ENCODE data around the gene CNKSR3. TPM values are rescaled to one million over a fixed set of nuclear protein-coding genes. Genes with fewer than 3 reads are reported as not detected.

CNKSR3 gene
- total RNA-seq, 1 experiment from 2014 or later = 12.1 TPM

DNA sequence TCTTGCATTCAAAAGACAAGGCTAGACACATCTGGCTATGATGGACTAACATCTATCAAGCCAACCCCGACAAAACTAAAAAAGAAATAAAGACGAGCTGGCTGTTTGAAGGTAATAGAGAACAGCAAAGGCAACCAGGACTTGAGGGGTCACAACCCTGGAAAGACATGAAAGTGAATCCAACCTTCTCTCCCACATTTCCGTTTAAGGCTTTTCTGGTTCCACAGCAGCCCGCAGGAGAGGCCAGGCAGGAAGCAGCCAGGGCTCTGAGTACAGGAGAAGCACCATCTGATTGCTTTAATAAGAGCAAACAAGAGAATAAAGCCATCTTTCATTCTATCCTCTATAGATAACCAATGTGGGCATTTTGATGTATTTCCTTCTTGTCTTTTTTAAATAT is 14.3 kb downstream of the CNKSR3 start:
- Histone ChIP-seq H3K36me3 (peaks cover 3% of the 10 kb centered on the region; the same call in 1 of the 2 replicates), H3K9me3 (no peaks in the 10 kb centered on the region), H3K27me3 (no peaks in the 10 kb centered on the region), H3K4me3 (no peak overlapping the region)
- no peak for DNase-seq

DNA sequence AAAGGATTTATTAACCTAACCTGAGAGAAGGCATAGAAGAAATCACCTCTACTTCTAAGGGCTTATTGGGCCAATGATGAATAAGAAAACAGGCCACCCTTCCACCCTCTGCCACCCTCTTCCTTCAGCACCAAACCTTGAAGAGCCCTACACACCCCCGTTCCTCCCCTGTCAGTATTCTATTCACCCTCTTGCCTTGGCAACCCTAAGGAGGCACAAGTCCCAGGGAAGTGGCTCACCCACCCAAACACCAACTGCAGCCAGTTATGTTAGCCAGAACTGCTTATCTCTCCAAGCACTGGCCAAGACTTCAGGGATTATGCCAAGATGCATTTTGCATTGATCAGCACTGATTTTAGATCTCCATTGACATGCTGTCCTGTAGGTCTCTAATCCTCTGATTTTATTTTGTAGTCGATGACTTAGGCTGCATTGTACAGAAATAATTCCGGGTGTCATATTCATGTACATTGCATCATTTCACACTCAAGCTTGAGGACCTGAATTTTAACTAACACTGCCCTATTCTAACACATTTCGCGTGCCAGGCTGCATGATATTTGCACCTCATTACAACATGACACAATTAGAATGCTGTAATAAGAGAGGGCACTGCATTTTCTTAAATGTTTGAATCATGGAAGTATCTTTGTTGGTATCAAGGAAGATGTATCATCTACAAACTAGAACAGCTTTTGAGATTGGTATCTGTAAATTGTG is 15.7 kb downstream of the CNKSR3 start:
- peak; percentile 50 for DNase-seq
- Histone ChIP-seq H3K4me3 (no peak overlapping the region), H3K36me3 (peaks cover 3% of the 10 kb centered on the region; the same call in 1 of the 2 replicates), H3K9me3 (no peaks in the 10 kb centered on the region), H3K27me3 (no peaks in the 10 kb centered on the region)

- H3K4me3 ChIP-seq = no peak overlapping the region
- H3K27me3 ChIP-seq = no peaks in the 10 kb centered on the region
- H3K36me3 ChIP-seq = no peaks in the 10 kb centered on the region
- H3K9me3 ChIP-seq = no peaks in the 10 kb centered on the region
- DNase-seq = no peak
These were observed 18.7 kb downstream of the CNKSR3 start for GRCh38 chr6:154491567-154492470.

- Histone ChIP-seq H3K36me3 (no peaks in the 10 kb centered on the region), H3K4me3 (no peak overlapping the region), H3K9me3 (no peaks in the 10 kb centered on the region), H3K27me3 (no peaks in the 10 kb centered on the region)
- DNase-seq = no peak
These were observed 20.7 kb downstream of the CNKSR3 start for GRCh38 chr6:154489822-154490221.

DNA sequence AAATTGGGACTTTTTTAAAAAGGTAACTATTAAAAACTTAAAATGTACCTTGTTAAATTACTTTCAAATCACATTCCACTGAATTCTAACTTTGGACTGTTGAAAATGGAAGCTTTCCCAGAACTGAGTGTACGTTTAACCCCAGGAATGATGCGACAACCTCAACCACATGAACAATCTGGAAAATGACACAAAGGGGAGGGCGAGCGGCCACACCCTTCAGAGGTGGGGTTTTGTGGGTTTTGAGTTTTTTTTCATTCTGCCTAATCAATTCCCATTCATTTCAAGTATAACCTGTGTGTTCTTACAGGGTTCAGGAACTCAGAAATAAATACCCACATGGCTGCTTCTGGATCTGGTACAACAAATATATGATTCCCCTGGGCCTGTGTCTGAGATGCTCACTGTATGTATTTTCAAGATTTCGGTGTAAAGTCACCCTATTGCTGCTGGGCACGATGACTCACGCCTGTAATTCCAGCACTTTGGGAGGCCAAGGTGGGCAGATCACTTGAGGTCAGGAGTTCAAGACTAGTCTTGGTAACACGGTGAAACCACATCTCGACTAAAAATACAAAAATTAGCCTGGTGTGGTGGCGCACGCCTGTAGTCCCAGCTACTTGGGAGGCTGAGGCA is 21.6 kb downstream of the CNKSR3 start:
- Histone ChIP-seq H3K9me3 (no peaks in the 10 kb centered on the region), H3K27me3 (no peaks in the 10 kb centered on the region), H3K4me3 (no peak overlapping the region), H3K36me3 (no peaks in the 10 kb centered on the region)
- DNase-seq = peak; percentile 42

DNA sequence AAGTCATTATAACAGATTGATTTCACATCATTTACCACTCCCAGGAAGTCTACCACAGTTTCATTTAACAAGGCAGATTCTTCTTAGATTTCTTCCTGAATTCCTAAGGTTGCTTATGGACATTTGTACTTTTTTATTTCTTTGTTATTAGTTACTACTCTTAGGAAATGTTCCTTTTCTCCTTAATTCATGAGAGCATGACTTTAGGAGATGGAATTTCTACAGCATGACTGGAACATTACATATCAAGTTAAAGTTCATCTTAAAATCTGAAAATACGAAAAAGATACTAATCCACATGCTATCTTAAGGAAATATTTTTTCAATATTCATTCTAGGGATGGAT is 22.3 kb downstream of the CNKSR3 start:
- Histone ChIP-seq H3K4me3 (no peak overlapping the region), H3K9me3 (no peaks in the 10 kb centered on the region), H3K36me3 (no peaks in the 10 kb centered on the region), H3K27me3 (no peaks in the 10 kb centered on the region)
- DNase-seq = no peak

GRCh38 chr6:154487367-154488247 is 22.9 kb downstream of the CNKSR3 start:
- H3K9me3 ChIP-seq = no peaks in the 10 kb centered on the region
- H3K4me3 ChIP-seq = no peak overlapping the region
- H3K27me3 ChIP-seq = no peaks in the 10 kb centered on the region
- H3K36me3 ChIP-seq = no peaks in the 10 kb centered on the region
- peak; percentile 39 for DNase-seq

DNA sequence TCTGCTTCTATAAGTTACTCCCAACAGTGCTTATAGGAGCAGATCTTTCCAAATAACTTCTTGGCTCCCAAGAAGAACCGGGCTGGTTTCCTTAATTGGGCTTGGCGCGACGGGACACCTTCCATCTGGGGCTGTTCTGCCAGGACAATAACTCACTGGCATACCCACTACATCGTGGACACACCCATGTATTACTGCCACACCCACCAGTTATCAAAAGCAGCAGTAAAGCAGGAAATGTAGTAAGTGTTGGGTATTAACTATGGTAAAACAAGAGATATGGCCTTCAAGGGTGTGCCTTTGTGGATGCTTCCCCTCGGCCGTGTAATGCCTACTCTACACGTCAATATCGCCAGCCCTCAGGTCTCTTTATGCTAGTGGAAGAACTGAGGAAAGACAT is 24.7 kb downstream of the CNKSR3 start:
- no peaks in the 10 kb centered on the region for H3K9me3 ChIP-seq
- H3K4me3 ChIP-seq = no peak overlapping the region
- DNase-seq = peak; percentile 50
- H3K27me3 ChIP-seq = no peaks in the 10 kb centered on the region
- H3K36me3 ChIP-seq = no peaks in the 10 kb centered on the region

DNA sequence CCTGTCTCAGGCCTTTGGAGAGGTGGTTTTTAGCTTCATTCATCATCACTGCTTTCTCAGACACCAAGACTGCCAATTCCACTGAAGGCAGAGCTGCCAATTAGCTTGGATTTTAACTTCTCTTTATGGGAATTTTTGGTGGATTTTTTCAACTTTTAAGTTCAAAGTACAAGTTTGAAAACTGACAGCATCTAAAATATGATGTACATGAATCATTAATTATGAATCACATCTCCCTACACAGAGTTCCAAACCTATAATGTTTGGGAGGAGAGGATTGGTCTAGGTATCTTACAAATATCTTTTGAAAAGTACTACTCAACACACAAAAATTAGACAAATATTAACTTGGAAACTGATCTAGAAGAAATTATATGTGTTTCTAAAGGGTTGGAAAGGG is 25.5 kb downstream of the CNKSR3 start:
- no peak for DNase-seq
- Histone ChIP-seq H3K4me3 (no peak overlapping the region), H3K27me3 (no peaks in the 10 kb centered on the region), H3K9me3 (no peaks in the 10 kb centered on the region), H3K36me3 (no peaks in the 10 kb centered on the region)

GRCh38 chr6:154482858-154483257 is 27.6 kb downstream of the CNKSR3 start:
- H3K4me3 ChIP-seq = no peak overlapping the region
- DNase-seq = no peak

GRCh38 chr6:154481521-154482013 is 28.9 kb downstream of the CNKSR3 start:
- no peaks in the 10 kb centered on the region for H3K27me3 ChIP-seq
- H3K9me3 ChIP-seq = no peaks in the 10 kb centered on the region
- H3K4me3 ChIP-seq = no peak overlapping the region
- peaks cover 3% of the 10 kb centered on the region; the same call in 1 of the 2 replicates for H3K36me3 ChIP-seq
- DNase-seq = no peak

More at GRCh38 chr6:154482858-154483257, 27.6 kb downstream of the CNKSR3 start:
- H3K9me3 ChIP-seq = no peaks in the 10 kb centered on the region
- H3K27me3 ChIP-seq = no peaks in the 10 kb centered on the region
- no peaks in the 10 kb centered on the region for H3K36me3 ChIP-seq

DNA sequence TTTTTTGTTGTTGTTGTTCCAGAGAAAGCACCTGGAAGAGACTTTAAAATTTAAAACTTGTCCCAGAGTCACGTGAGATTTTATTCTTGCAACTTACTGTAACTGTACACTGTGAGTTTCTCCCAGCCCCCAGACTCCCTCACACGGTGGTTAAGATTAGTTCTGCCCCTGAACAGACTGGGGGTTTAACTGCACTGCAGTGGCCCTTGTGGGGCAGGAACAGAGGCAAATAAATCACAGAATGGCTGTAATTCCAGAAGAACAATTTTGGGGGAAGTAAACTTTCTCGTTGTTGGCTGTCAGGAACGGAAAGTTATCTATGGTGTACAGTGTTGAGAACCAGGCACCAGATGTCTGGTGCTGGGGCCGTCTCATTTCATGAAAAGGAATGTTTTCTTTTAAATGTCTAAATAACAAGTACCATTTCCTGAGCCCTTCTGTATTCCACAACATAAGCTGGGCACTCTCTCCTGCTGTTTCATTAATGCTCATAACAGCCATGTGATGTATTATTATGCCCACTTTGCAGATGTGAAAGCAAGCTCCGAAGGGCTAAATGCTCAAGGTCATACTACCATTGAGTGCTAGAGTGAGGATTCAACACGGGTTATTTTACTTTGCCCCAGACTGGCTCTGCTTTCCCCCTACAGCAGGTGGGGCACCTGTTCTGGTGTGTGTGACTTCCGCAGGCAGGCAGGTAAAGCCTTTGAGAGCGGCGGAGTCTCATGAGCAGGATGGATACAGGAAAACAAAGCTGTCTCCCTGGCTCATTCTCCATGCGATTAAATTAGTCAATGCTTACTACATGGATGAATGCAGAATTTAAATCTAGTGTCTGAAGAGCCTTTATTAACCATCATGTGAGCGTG is 30.5 kb downstream of the CNKSR3 start:
- no peak for DNase-seq
- peak overlapping the region; percentile 28 for H3K4me3 ChIP-seq
- H3K27me3 ChIP-seq = no peaks in the 10 kb centered on the region
- H3K36me3 ChIP-seq = peaks cover 3% of the 10 kb centered on the region; the same call in 1 of the 2 replicates
- H3K9me3 ChIP-seq = no peaks in the 10 kb centered on the region

- Histone ChIP-seq H3K9me3 (no peaks in the 10 kb centered on the region), H3K4me3 (peak overlapping the region; percentile 28), H3K27me3 (no peaks in the 10 kb centered on the region), H3K36me3 (peaks cover 3% of the 10 kb centered on the region; the same call in 1 of the 2 replicates)
- no peak for DNase-seq
These were observed 31.1 kb downstream of the CNKSR3 start for GRCh38 chr6:154479351-154479769.

GRCh38 chr6:154478701-154479060 is 31.8 kb downstream of the CNKSR3 start:
- H3K9me3 ChIP-seq = no peaks in the 10 kb centered on the region
- no peak for DNase-seq
- peak overlapping the region; percentile 28; the same call in 1 of the 2 replicates for H3K4me3 ChIP-seq
- peaks cover 3% of the 10 kb centered on the region; the same call in 1 of the 2 replicates for H3K36me3 ChIP-seq
- no peaks in the 10 kb centered on the region for H3K27me3 ChIP-seq

GRCh38 chr6:154478021-154478700 is 32.3 kb downstream of the CNKSR3 start:
- Histone ChIP-seq H3K9me3 (no peaks in the 10 kb centered on the region), H3K4me3 (no peak overlapping the region), H3K36me3 (peaks cover 3% of the 10 kb centered on the region; the same call in 1 of the 2 replicates), H3K27me3 (no peaks in the 10 kb centered on the region)
- DNase-seq = no peak
